Small intestine (tissue), 7 donors: ENCODE measurements around the gene FHIP1B. TPM values are rescaled to one million over a fixed set of nuclear protein-coding genes. Genes with fewer than 3 reads are reported as not detected.
"Not testable (repeated sequence)": the region's sequence is repeated elsewhere in the genome, so short reads cannot be mapped to it uniquely, and the experiment has no call there.

Experiments
- DNase-seq, 2 donors: peaks; one replicate each; pipeline versions ENCODE4 v3.0.0 to v3.0.0-alpha.2; 2013
- FAIRE-seq: peaks from 2 replicates; lab custom pipeline; 2012; peaks lifted over from hg19 to GRCh38; lab: Jason Lieb, UNC
- H3K27ac ChIP-seq, 3 donors: one replicate each; pipeline ENCODE4 v1.5.1; 2013; ENCODE audit warnings: low read length in 2 of 3, mild to moderate bottlenecking in 2 of 3, control low read depth in 1 of 3, inconsistent platforms in 1 of 3, low read depth in 1 of 3, moderate library complexity in 1 of 3
- H3K27me3 ChIP-seq, 3 donors: one replicate each; pipeline ENCODE4 v1.6.1; 2013; ENCODE audit warnings: low read length in 3 of 3, inconsistent platforms in 1 of 3; ENCODE audit not compliant: control insufficient read depth in 3 of 3, insufficient read depth in 3 of 3
- H3K36me3 ChIP-seq, 3 donors: one replicate each; pipeline ENCODE4 v1.6.1; 2013; ENCODE audit warnings: low read length in 3 of 3, inconsistent platforms in 1 of 3, low read depth in 1 of 3, mild to moderate bottlenecking in 1 of 3, moderate library complexity in 1 of 3; ENCODE audit not compliant: control insufficient read depth in 3 of 3, insufficient read depth in 2 of 3
- H3K4me1 ChIP-seq, 3 donors: one replicate each; pipeline ENCODE4 v1.6.1; 2013; ENCODE audit warnings: low read length in 2 of 3, inconsistent platforms in 1 of 3, low read depth in 1 of 3, mild to moderate bottlenecking in 1 of 3, moderate library complexity in 1 of 3; ENCODE audit not compliant: control insufficient read depth in 3 of 3, insufficient read depth in 2 of 3
- H3K4me3 ChIP-seq, 3 donors: one replicate each; pipeline ENCODE4 v1.5.1; 2013; ENCODE audit warnings: low read length in 3 of 3, control low read depth in 1 of 3, inconsistent platforms in 1 of 3, low read depth in 1 of 3, mild to moderate bottlenecking in 1 of 3, moderate library complexity in 1 of 3
- H3K9me3 ChIP-seq, 2 donors: one replicate each; pipeline ENCODE4 v1.6.1; 2013; ENCODE audit warnings: low read depth in 1 of 2, low read length in 1 of 2; ENCODE audit not compliant: control insufficient read depth in 2 of 2, insufficient read depth in 1 of 2
- WGBS, 3 donors: extraction: QIAGEN DNeasy Blood & Tissue Kit; methylation state at CpG; one replicate each; pipeline ENCODE4 v1.1.7; 2013; 5-methylcytosine and 5-hydroxymethylcytosine counted together
- polyA plus RNA-seq, 4 donors: library from polyadenylated mRNA; stranded (reverse) in 3 of 4; unstranded in 1 of 4; fragments of 200-250 nt in 3 of 4; fragments of 120-200 nt in 1 of 4; gene quantifications; one replicate each; pipeline versions ENCODE4 v1.2.1 to v1.2.3, GENCODE V29; 2013
- donor health status: healthy with polysubstance abuse.
- donor health status: control.
- donor health status: control.
- donor health status: Bipolar disorder and iron deficiency.
- donor health status: healthy.

The FHIP1B gene
- polyA plus RNA-seq, 4 donors, result 63.4 to 157 (median 121) TPM

DNA sequence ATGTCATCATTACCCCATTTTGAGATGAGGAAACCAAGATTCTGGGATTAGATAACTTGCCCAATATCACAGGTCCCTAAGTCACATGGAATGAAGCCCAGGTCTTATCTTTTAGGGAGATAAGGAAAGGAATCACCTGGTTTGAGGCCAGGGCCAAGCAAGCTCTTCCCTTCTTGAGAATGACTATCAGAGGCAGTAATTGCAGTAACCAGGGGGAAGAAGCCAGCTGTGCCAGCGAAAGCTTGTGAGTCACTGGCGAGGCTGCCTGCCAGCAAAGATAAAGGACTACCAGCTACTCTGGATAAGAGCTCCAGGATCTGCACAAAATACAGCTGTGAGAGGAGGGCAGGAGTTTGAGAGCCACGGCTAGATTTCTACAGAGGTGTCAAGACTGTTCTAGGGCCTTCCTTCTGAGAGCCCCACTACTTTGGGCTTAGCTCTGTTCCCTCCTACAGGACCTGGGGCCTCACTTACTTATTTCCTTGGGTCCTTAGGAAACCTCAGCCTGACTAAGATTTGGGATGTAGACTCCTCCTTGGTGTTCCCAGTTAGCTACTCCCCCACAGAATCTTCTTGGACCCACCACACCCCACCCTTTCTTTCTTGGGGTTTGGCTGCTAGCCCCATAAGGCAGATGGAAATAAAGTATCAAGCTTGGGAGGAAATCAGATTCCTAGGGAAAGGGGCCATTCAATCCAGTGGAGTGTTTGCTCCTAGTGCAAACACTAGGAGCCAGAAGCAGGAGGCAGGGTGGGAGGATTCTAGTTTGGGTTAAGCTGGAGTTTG, 15.5 kb upstream of the FHIP1B start:
- Histone ChIP-seq H3K27ac (no peak overlapping the region), H3K27me3 (peaks cover 0 to 3% (median 0%) of the 10 kb centered on the region in 3 donors), H3K9me3 (no peaks in the 10 kb centered on the region), H3K36me3 (no peaks in the 10 kb centered on the region), H3K4me3 (no peak overlapping the region), H3K4me1 (peaks cover 9 to 32% (median 10%) of the 10 kb centered on the region in 3 donors)
- FAIRE-seq, result no peak
- WGBS, 3 donors, result 15 to 45% (median 31%) methylated on average over 3 of the region's 3 CpGs
- DNase-seq, result peak; percentile 58 to 89

DNA sequence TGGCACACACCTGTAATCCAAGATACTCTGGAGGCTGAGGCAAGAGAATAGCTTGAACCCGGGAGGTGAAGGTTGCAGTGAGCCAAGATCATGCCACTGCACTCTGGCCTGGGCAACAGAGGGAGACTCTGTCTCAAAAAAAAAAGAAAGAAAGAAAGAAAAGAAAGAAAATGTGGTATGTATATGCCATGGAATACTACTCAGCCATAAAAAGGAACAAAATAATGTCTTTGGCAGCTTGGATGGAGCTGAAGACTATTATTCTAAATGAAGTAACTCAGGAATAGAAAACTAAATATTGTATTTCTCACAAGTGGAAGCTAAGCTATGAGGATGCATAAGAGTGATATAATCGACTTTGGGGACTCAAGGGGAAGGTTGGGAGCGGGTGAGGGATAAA, 14.5 kb upstream of the FHIP1B start:
- not testable (repeated sequence) for H3K9me3 ChIP-seq, H3K27ac ChIP-seq, DNase-seq, H3K4me3 ChIP-seq, H3K36me3 ChIP-seq, FAIRE-seq, H3K27me3 ChIP-seq
- H3K4me1 ChIP-seq, result peaks cover 9 to 32% (median 10%) of the 10 kb centered on the region in 3 donors
- 68 to 91% (median 77%) methylated on average over 3 of the region's 3 CpGs for WGBS, 3 donors

DNA sequence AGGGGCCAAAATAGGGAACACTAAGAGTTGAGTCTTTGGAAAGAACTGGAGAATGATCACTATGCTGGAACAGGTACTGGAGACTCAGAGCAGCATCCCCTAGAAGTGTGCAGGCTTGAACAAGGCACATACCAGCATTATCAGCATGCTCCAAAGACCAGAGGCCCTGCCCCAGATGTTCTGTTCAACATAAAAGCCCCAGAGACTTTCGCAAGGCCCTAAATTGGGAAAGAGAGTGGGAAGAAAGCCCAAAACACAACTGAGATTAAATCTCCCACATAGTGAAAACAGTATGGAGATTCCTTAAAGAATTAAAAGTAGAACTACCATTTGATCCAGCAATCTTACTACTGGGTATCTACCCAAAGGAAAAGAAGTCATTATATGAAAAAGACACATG, 13.8 kb upstream of the FHIP1B start:
- no peak overlapping the region for H3K27ac ChIP-seq
- DNase-seq (no peak), FAIRE-seq (no peak)
- WGBS, 3 donors, result 89 to 100% (median 91%) methylated on average over 1 of the region's 1 CpG
- peaks cover 0 to 3% (median 0%) of the 10 kb centered on the region in 3 donors for H3K27me3 ChIP-seq
- no peak overlapping the region for H3K4me3 ChIP-seq
- no peaks in the 10 kb centered on the region for H3K9me3 ChIP-seq
- H3K36me3 ChIP-seq, result no peaks in the 10 kb centered on the region
- H3K4me1 ChIP-seq, result peaks cover 9 to 30% (median 10%) of the 10 kb centered on the region in 3 donors

DNA sequence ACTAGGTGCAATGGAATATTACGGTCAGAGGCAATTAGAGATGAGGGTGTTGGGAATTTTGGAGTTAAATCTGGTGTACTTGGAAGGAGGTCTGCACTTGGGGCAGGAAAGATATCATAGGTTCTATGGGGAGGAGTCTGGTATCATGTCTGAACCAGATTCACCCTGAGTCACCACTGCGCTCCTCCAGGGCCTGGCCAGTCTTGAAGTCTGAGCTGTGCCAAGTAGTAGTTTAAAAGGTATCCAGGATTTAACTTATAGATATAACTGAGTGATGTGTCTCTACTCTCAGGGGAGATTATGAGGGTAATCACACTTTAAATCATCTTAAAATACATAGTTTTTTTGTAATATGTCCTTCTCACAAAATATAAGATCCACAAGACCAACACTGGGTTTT, 11.1 kb upstream of the FHIP1B start:
- FAIRE-seq (no peak), DNase-seq (no peak)
- 92 to 97% (median 95%) methylated on average over 2 of the region's 2 CpGs for WGBS, 3 donors
- H3K27me3 ChIP-seq, result peaks cover 0 to 3% (median 0%) of the 10 kb centered on the region in 3 donors
- no peak overlapping the region for H3K27ac ChIP-seq
- H3K36me3 ChIP-seq, result no peaks in the 10 kb centered on the region
- no peak overlapping the region for H3K4me3 ChIP-seq
- H3K4me1 ChIP-seq, result peaks cover 0 to 6% (median 5%) of the 10 kb centered on the region in 3 donors
- H3K9me3 ChIP-seq, result no peaks in the 10 kb centered on the region

DNA sequence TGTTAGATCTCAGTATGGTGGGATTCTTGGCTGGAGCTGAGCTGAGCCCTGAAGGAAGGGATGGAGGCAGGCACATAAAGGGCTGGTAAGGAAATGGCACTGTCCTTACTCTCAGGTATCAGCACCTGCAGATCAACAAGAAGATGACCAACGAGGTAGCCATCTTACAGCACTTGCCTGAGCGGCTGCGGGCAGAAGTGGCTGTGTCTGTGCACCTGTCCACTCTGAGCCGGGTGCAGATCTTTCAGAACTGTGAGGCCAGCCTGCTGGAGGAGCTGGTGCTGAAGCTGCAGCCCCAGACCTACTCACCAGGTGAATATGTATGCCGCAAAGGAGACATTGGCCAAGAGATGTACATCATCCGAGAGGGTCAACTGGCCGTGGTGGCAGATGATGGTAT, 6.9 kb upstream of the FHIP1B start:
- WGBS, 3 donors, result 90 to 94% (median 93%) methylated on average over 7 of the region's 7 CpGs
- H3K9me3 ChIP-seq, result no peaks in the 10 kb centered on the region

DNA sequence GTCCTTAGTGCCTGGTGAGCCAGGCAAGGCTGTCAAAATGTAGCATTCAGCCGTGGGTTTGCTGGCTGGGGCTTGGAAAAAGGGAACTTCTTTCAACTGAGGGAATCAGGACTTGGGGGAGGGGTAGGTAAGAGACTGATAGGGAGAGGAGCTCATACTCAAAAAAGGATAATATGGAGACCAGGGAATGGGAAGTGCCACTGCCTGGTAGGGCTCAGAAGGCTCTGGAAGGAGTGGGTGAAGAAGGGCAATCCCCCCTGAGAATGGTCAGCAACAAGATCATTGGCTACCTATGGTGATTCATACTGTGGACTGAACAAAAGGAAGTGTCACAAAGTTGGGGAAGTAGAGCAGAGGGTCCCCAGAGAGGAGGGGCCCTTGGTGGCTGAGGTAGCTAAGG, 6.3 kb upstream of the FHIP1B start:
- H3K4me1 ChIP-seq, result peaks cover 0 to 5% (median 0%) of the 10 kb centered on the region in 3 donors
- H3K9me3 ChIP-seq, result no peaks in the 10 kb centered on the region
- WGBS, 3 donors, result 56 to 64% (median 63%) methylated on average over 1 of the region's 1 CpG
- H3K4me3 ChIP-seq, result no peak overlapping the region
- DNase-seq, result no peak
- no peak for FAIRE-seq
- H3K27me3 ChIP-seq, result peaks cover 0 to 3% (median 0%) of the 10 kb centered on the region in 3 donors
- no peak overlapping the region for H3K27ac ChIP-seq
- no peaks in the 10 kb centered on the region for H3K36me3 ChIP-seq

More for the DNA sequence above, 6.9 kb upstream of the FHIP1B start:
- H3K27me3 ChIP-seq, result peaks cover 0 to 3% (median 0%) of the 10 kb centered on the region in 3 donors
- no peak overlapping the region for H3K4me3 ChIP-seq
- no peaks in the 10 kb centered on the region for H3K36me3 ChIP-seq
- peaks cover 0 to 5% (median 0%) of the 10 kb centered on the region in 3 donors for H3K4me1 ChIP-seq
- FAIRE-seq, result no peak
- no peak overlapping the region for H3K27ac ChIP-seq
- no peak for DNase-seq

DNA sequence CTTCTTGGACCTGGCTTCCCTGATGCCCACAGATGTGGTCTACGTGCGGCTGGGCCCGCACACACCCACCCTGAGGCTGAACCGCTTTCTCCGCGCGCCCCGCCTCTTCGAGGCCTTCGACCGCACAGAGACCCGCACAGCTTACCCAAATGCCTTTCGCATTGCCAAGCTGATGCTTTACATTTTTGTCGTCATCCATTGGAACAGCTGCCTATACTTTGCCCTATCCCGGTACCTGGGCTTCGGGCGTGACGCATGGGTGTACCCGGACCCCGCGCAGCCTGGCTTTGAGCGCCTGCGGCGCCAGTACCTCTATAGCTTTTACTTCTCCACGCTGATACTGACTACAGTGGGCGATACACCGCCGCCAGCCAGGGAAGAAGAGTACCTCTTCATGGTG, 5.7 kb upstream of the FHIP1B start:
- Histone ChIP-seq H3K27me3 (peaks cover 0 to 2% (median 0%) of the 10 kb centered on the region in 3 donors), H3K36me3 (no peaks in the 10 kb centered on the region), H3K9me3 (no peaks in the 10 kb centered on the region), H3K27ac (no peak overlapping the region), H3K4me1 (peaks cover 0 to 5% (median 0%) of the 10 kb centered on the region in 3 donors), H3K4me3 (no peak overlapping the region)
- DNase-seq, result no peak
- 97 to 98% (median 98%) methylated on average over 28 of the region's 28 CpGs for WGBS, 3 donors
- FAIRE-seq, result no peak

DNA sequence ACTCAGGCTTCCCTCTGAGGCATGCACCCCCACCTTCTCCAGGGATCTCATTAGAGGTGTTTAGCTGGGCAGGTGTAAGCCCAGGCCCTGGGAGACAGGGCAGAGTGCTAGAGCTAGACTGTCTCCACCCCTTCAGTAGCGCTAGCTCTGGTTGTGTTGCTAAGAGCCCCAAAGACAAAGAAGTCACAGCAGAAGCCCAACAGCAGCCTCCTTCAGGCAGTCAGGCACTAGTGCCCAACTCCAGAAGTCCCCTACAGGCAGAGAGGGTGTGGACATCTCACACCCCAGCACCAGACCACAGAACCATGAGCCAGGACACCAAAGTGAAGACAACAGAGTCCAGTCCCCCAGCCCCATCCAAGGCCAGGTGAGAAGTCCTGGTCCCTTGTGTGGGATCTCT, 4.5 kb upstream of the FHIP1B start, which contains the start of gene CNGA4:
Gene CNGA4 (plus strand): TSS at position 188 of the 400 bp plus-strand sequence. CDS start 118 bp downstream, at position 306.
- H3K9me3 ChIP-seq, result no peaks in the 10 kb centered on the region
- peak in 1 of 2 donors; percentile 13 for DNase-seq
- H3K4me1 ChIP-seq, result peaks cover 0 to 6% (median under 1%) of the 10 kb centered on the region in 3 donors
- no peak for FAIRE-seq
- H3K4me3 ChIP-seq, result no peak within 1 kb of the TSS
- 33 to 76% (median 33%) methylated on average over 1 of the region's 1 CpG for WGBS, 3 donors
- no peaks in the 10 kb centered on the region for H3K27me3 ChIP-seq
- no peaks in the 10 kb centered on the region for H3K36me3 ChIP-seq
- no peak within 1 kb of the TSS for H3K27ac ChIP-seq
